Measurements from ENCODE around the gene LSM14A. TPM values are rescaled to one million over a fixed set of nuclear protein-coding genes. Genes with fewer than 3 reads are reported as not detected.
A peak's percentile ranks its signal among the peaks of the same experiment; 100 is the strongest.

The LSM14A gene
- total and polyA plus RNA-seq, 2 of the 13 experiments (the other 11 are each of a cell fraction or from before 2014, with no cell fraction given) = 77.0 to 83.6 TPM

- Histone ChIP-seq H3K4me3 (replicated peaks in 1 of 3; ENCODE audit: insufficient read depth in 1 of 3, low read depth in 2 of 3, low read length in 3 of 3) (no peak overlapping the region), H3K36me3 (replicated peaks in 1 of 2; ENCODE audit: control insufficient read depth in 1 of 2, insufficient read depth in 2 of 2, low read length in 2 of 2) (no peaks in the 10 kb centered on the region), H4K20me1 (ENCODE audit: insufficient read depth, low read length) (no peaks in the 10 kb centered on the region), H3K4me2 (ENCODE audit: low read depth, low read length) (no peak overlapping the region), H3K9ac (ENCODE audit: insufficient read depth, low read depth, low read length) (no peak overlapping the region), H2AFZ (ENCODE audit: low read length) (no peak overlapping the region), H3K27ac (ENCODE audit: extremely low read length, insufficient read depth, low read length) (no peak overlapping the region), H3K4me1 (ENCODE audit: insufficient read depth, low read length) (peaks cover 11% of the 10 kb centered on the region; the same call in 1 of the 2 replicates), H3K27me3 (ENCODE audit: control insufficient read depth in 1 of 2, insufficient read depth in 2 of 2, low read length in 2 of 2) (no peaks in the 10 kb centered on the region), H3K9me3 (ENCODE audit: low read length) (no peaks in the 10 kb centered on the region), H3K79me2 (ENCODE audit: insufficient read depth, low read length) (no peaks in the 10 kb centered on the region)
- ATAC-seq = no peak
- ChIA-PET POLR2A (no interaction called here), CTCF (ENCODE audit: low intra/inter-chr PET ratio, low total read pairs) (no interaction called here)
- intact Hi-C loops (cut with micrococcal nuclease; ENCODE audit: unreplicated experiment) (no loop called here), in situ Hi-C loops (cut with HindIII; ENCODE audit: extremely low pct_ligation_motif_present, low pct_unique_long_range_greater_than_20kb) (no loop called here)
- DNase-seq (ENCODE audit: low spot score) = no peak
- no peak for FAIRE-seq
- TF ChIP-seq CEBPB (IDR thresholded peaks at IDR 0.05; ENCODE audit: borderline replicate concordance, low read depth, low read length) (0 out of 2 replicates have a peak, but pooled peaks have one; percentile 50), TFDP1 (CRISPR knock-in tag; IDR thresholded peaks at IDR 0.05; ENCODE audit: borderline replicate concordance) (no peak), CEBPG (CRISPR knock-in tag; IDR thresholded peaks at IDR 0.05) (peak; percentile 28; the same call in 1 of the 2 replicates), ZNF235 (CRISPR knock-in tag; IDR thresholded peaks at IDR 0.05; ENCODE audit: borderline replicate concordance) (no peak), ZBTB42 (CRISPR knock-in tag; IDR thresholded peaks at IDR 0.05) (no peak)
- no TSS peak for BruUV-seq (replicated peaks)
- 34% methylated on average over 5 of the region's 5 CpGs for WGBS (ENCODE audit: low lambda C conversion rate)
These were observed 22.4 kb upstream of the LSM14A start for GRCh38 chr19:34149873-34150272.

GRCh38 chr19:34150558-34150957 lies 21.7 kb upstream of the LSM14A start:
- no peak overlapping the region for H3K4me3 ChIP-seq (replicated peaks in 1 of 3; ENCODE audit: insufficient read depth in 1 of 3, low read depth in 2 of 3, low read length in 3 of 3)
- H3K79me2 ChIP-seq (ENCODE audit: insufficient read depth, low read length) = no peaks in the 10 kb centered on the region
- in situ Hi-C loops (cut with HindIII; ENCODE audit: extremely low pct_ligation_motif_present, low pct_unique_long_range_greater_than_20kb) (no loop called here), intact Hi-C loops (cut with micrococcal nuclease; ENCODE audit: unreplicated experiment) (no loop called here)
- DNase-seq (ENCODE audit: low spot score) (no peak), ATAC-seq (peak; percentile 46), FAIRE-seq (no peak)
- no peaks in the 10 kb centered on the region for H3K27me3 ChIP-seq (ENCODE audit: control insufficient read depth in 1 of 2, insufficient read depth in 2 of 2, low read length in 2 of 2)
- peak; percentile 48; the same call in 1 of the 2 replicates for TF ChIP-seq ZNF7 (CRISPR knock-in tag; IDR thresholded peaks at IDR 0.05)
- 0 out of 2 replicates have a peak, but pooled peaks have one; percentile 20 for TF ChIP-seq HNF4A (CRISPR knock-in tag; IDR thresholded peaks at IDR 0.05)
- TF ChIP-seq ZNF484 (CRISPR knock-in tag; IDR thresholded peaks at IDR 0.05; ENCODE audit: borderline replicate concordance, low read depth) = no peak
- peaks cover 11% of the 10 kb centered on the region; the same call in 1 of the 2 replicates for H3K4me1 ChIP-seq (ENCODE audit: insufficient read depth, low read length)
- H3K9me3 ChIP-seq (ENCODE audit: low read length) = no peaks in the 10 kb centered on the region
- H3K27ac ChIP-seq (ENCODE audit: extremely low read length, insufficient read depth, low read length) = no peak overlapping the region
- H3K9ac ChIP-seq (ENCODE audit: insufficient read depth, low read depth, low read length) = no peak overlapping the region
- BruUV-seq (replicated peaks) = no TSS peak
- H3K36me3 ChIP-seq (replicated peaks in 1 of 2; ENCODE audit: control insufficient read depth in 1 of 2, insufficient read depth in 2 of 2, low read length in 2 of 2) = no peaks in the 10 kb centered on the region
- CTCF ChIA-PET (ENCODE audit: low intra/inter-chr PET ratio, low total read pairs) = no interaction called here
- WGBS (ENCODE audit: low lambda C conversion rate) = 43% methylated on average over 2 of the region's 4 CpGs
- no peak overlapping the region for H2AFZ ChIP-seq (ENCODE audit: low read length)
- POLR2A ChIA-PET = no interaction called here
- H3K4me2 ChIP-seq (ENCODE audit: low read depth, low read length) = peak overlapping the region; percentile 18; the same call in 1 of the 2 replicates
- no peaks in the 10 kb centered on the region for H4K20me1 ChIP-seq (ENCODE audit: insufficient read depth, low read length)
